SKM-1 (cell line): ENCODE measurements around the gene MYO10.
"Not testable (repeated sequence)": the region's sequence is repeated elsewhere in the genome, so short reads cannot be mapped to it uniquely, and the experiment has no call there.

Experiments used
- DNase-seq: peaks from one replicate; lab custom pipeline; 2025; ENCODE audit not compliant: unreplicated experiment; lab: John Stamatoyannopoulos, UW

The MYO10 gene

GRCh38 chr5:16679190-16679589, 256.9 kb downstream of the MYO10 start:
- DNase-seq = no peak

GRCh38 chr5:16675806-16676205, 260.3 kb downstream of the MYO10 start:
- DNase-seq = no peak

GRCh38 chr5:16674750-16675149, 261.3 kb downstream of the MYO10 start:
- no peak for DNase-seq

- DNase-seq = no peak
These were observed 262.6 kb downstream of the MYO10 start for GRCh38 chr5:16673241-16674201.

- no peak for DNase-seq
These were observed 264.9 kb downstream of the MYO10 start for GRCh38 chr5:16671208-16671607.

- no peak for DNase-seq
These were observed 266.3 kb downstream of the MYO10 start for GRCh38 chr5:16669776-16670175.

GRCh38 chr5:16668631-16669030, 267.5 kb downstream of the MYO10 start:
- DNase-seq = no peak

GRCh38 chr5:16668194-16668593, 267.9 kb downstream of the MYO10 start:
- DNase-seq = no peak

GRCh38 chr5:16666883-16667398, 269.1 kb downstream of the MYO10 start:
- no peak for DNase-seq

- DNase-seq = no peak
These were observed 269.8 kb downstream of the MYO10 start for GRCh38 chr5:16666130-16666882.

- no peak for DNase-seq
These were observed 270.5 kb downstream of the MYO10 start for GRCh38 chr5:16665601-16666000.

- DNase-seq = no peak
These were observed 271.7 kb downstream of the MYO10 start for GRCh38 chr5:16664368-16664767.

GRCh38 chr5:16663840-16664239, 272.2 kb downstream of the MYO10 start:
- no peak for DNase-seq

- DNase-seq = no peak
These were observed 274.4 kb downstream of the MYO10 start for GRCh38 chr5:16661713-16662112.

GRCh38 chr5:16660982-16661381, 275.1 kb downstream of the MYO10 start:
- no peak for DNase-seq

GRCh38 chr5:16659536-16659935, 276.6 kb downstream of the MYO10 start:
- DNase-seq = no peak

GRCh38 chr5:16656561-16657191, 279.4 kb downstream of the MYO10 start:
- DNase-seq = no peak

- DNase-seq = no peak
These were observed 281.3 kb downstream of the MYO10 start for GRCh38 chr5:16654647-16655334.

GRCh38 chr5:16648739-16649138, 287.3 kb downstream of the MYO10 start:
- not testable (repeated sequence) for DNase-seq

GRCh38 chr5:16644301-16644889, 291.7 kb downstream of the MYO10 start:
- no peak for DNase-seq
